Measurements from ENCODE around the gene CC2D2B.
"Not testable (repeated sequence)": the region's sequence is repeated elsewhere in the genome, so short reads cannot be mapped to it uniquely, and the experiment has no call there.

Gene CC2D2B

GRCh38 chr10:96017191-96017687 is 109.5 kb downstream of the CC2D2B start:
- no peak for DNase-seq (ENCODE audit: low read depth in 2 of 2)

- no peak for DNase-seq (ENCODE audit: low read depth in 2 of 2)
These were observed 113.6 kb downstream of the CC2D2B start for GRCh38 chr10:96021332-96021731.

GRCh38 chr10:96022739-96023138 is 115.0 kb downstream of the CC2D2B start:
- no peak for DNase-seq (ENCODE audit: low read depth in 2 of 2)

DNA sequence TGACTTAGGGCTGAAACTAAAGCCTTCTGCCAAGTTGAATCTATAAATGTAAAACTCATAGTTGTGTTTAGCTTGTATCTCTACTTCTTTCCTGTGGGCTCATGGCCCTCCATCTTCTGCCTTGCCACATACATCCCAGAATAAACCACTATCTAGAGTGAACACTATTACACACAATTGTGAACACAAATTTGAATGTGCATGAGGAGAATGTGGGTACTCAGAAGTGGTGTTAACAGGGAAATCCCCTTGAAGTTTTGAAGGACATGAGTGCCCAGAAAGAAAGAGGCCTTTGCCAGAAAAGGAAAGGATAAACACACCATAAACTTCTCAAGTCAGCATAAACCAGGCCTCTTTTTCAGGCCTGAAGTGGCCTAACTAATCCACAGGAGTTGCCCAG is 115.4 kb downstream of the CC2D2B start:
- no peak for DNase-seq (ENCODE audit: low read depth in 2 of 2)

DNA sequence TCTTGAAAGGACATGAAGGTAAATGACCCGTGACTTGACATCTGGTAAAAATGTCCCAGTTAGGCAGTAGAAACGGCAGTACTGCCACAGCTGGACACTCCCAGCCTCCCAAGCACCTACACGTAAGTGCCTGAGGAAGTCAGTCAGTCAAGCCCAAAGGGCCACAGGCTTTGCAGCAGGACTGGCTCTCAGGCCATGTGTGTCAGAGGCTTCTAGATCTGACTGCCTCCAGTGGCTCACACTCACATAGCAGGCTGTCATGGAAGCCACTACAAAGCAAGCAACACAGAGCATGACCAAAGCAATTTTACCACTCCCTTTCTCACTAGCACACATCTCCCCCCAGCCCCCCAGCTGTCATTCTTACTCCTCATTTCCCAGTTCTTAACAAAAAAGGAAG is 117.8 kb downstream of the CC2D2B start:
- DNase-seq (ENCODE audit: low read depth in 2 of 2) = no peak

GRCh38 chr10:96034625-96035024 is 126.8 kb downstream of the CC2D2B start:
- no peak for DNase-seq (ENCODE audit: low read depth in 2 of 2)

DNA sequence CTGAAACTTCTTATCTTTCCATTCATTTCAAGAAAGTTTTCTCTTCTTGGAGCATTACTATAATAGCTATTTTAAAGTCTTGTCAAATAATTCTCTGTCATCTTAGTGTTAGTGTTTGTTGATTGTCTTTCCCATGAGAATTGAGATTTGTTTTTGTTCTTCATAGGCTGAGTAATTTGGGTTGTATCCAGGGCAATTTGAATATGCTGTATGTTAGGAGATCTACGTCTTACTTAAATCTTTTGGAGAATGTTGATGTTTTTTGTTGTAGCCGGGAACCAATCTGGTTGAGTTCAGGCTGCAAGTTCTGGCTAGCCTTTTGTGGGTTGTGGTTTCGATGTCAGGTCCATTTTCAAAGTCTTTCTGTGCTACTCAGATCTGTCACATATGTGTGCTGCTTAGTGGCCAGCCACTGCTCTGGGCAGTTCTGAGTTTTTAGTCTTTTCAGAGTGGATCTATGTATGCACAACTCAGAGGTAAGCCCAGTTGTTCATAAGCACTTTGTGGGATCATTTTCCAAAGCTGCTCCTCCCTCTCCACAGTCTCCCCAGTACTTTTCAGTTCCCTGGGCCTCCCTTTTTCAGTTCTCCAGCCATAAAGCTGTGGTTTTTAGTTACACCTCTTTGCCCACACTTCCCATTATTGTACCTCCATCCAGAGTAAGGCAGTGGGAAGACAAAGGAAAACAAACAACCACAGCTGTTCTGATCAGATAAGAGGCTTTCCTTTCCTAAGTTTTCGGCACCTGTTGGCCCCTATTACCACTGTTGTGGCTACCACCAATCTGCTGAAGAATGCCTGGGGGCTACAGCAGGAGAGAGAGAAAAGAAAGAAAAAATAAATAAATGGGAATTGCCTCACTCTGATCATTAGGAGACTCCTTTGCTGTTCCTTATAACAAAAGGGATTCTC is 131.0 kb downstream of the CC2D2B start:
- no peak for DNase-seq (ENCODE audit: low read depth in 2 of 2)

DNA sequence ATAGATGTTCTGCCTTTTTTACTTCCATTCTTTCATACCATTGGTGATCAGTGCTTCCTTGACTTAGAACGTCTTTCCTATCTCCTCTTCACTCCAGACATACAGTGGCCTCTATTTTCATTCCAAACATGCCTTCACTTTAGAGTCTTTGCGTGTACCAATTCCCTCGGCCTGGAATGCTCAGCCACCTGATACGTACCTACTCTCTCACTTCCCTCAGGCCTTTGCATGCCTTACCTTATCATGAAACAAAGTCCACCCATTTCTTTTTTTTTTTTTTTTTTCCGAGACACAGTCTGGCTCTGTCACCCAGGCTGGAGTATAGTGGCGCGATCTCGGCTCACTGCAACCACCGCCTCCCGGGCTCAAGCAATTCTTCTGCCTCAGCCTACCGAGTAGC is 133.4 kb downstream of the CC2D2B start:
- DNase-seq (ENCODE audit: low read depth in 2 of 2) = no peak

GRCh38 chr10:96043033-96043892 is 135.5 kb downstream of the CC2D2B start, which contains the start of gene CCNJ:
Gene CCNJ (plus strand): TSS chr10:96043583. CDS start chr10:96044394, 811 bp downstream.
- peak; percentile 66 for DNase-seq (ENCODE audit: low read depth in 2 of 2)

- DNase-seq (ENCODE audit: low read depth in 2 of 2) = peak; percentile 7 to 26
These were observed 136.3 kb downstream of the CC2D2B start for GRCh38 chr10:96043893-96044715.

GRCh38 chr10:96044736-96045135 is 137.0 kb downstream of the CC2D2B start:
- no peak for DNase-seq (ENCODE audit: low read depth in 2 of 2)

DNA sequence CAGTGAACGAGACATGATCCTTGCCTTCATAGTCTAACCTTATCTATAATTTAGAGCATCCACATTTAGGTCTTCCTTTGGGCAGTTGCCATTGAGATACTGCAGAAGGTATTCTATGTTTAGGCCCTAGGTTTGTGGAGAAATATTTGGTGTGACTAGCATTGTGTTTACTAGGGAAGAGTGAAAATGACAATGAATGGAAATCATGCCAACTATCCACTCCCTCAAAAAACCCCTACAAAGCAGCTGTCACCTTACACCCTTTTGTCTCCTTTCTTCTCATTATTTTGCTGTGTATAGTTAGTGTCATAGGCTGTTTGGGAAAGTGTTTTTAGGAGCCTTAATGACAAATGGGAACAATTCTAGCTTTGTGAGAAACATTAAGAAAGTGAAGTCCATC is 138.8 kb downstream of the CC2D2B start:
- DNase-seq (ENCODE audit: low read depth in 2 of 2) = no peak

DNA sequence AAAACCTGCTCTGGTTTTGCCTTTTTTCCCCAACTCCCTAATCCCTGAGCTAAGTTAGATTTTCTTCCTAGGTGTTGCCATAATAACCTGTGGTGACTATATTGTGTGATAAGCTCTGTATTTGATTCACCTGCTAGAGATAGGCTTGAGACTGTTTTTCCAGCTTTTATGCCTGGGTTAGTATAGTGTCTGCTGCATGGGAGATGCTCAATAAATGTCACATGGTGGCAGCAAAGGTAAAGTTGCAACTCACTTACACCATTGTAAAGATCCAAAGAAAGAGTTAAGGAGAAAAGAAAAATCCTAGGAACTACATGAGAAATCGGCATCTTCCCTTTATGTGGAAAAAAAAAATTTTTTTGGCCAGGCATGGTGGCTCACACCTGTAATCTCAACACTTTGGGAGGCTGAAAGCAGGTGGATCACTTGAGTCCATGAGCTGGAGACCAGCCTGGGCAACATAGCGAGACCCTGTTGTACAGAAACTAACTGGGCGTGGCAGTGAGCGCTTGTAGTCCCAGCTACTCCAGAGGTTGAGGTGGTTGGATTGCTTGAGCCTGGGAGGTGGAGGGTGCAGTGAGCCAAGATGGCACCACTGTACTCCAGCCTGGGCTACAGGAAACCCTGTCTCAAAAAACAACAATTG is 139.4 kb downstream of the CC2D2B start:
- no peak for DNase-seq (ENCODE audit: low read depth in 2 of 2)

- not testable (repeated sequence) for DNase-seq (ENCODE audit: low read depth in 2 of 2)
These were observed 140.2 kb downstream of the CC2D2B start for GRCh38 chr10:96047925-96048324.

DNA sequence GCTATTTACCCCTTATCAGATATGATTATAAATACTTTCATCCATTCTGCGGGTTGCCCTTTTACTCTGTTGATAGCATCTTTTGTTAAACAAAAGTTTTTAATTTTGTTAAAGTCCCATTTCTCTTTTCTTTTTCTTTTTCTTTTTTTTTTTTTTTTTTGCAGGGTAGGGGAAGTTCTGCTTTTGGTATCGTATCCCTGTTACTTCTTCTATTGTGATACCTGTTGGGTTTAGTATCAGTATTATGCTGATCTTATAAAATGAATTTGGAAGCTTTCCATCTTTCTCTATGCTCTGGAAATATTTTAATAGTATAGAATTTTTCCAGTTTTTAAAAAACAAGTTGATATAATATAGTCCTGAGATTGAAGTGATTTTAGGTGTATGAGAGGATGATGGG is 141.6 kb downstream of the CC2D2B start:
- DNase-seq (ENCODE audit: low read depth in 2 of 2) = no peak

GRCh38 chr10:96053985-96054384 is 146.2 kb downstream of the CC2D2B start:
- no peak for DNase-seq (ENCODE audit: low read depth in 2 of 2)

GRCh38 chr10:96056787-96057186 is 149.0 kb downstream of the CC2D2B start:
- no peak for DNase-seq (ENCODE audit: low read depth in 2 of 2)

DNA sequence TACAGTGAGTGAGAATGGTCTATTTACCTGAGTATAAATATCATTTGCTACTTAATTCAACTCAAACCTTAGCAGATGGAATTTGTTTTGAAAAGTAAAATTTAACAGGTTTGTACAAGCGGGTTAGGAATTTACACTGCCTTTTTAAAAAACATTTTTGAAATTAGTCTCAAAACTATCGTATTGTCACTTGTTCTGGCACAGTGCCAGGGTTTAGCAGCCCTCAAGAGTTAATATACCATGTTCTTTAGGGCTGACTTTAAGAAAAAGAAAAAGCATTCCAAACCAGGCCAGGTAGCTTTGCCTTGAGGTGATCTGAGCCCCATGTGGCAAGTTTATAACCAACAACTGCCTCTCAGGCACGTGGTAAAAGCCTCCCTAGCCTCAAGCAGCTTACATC is 153.5 kb downstream of the CC2D2B start:
- no peak for DNase-seq (ENCODE audit: low read depth in 2 of 2)

GRCh38 chr10:96072674-96073073 is 164.9 kb downstream of the CC2D2B start:
- no peak for DNase-seq (ENCODE audit: low read depth in 2 of 2)

DNA sequence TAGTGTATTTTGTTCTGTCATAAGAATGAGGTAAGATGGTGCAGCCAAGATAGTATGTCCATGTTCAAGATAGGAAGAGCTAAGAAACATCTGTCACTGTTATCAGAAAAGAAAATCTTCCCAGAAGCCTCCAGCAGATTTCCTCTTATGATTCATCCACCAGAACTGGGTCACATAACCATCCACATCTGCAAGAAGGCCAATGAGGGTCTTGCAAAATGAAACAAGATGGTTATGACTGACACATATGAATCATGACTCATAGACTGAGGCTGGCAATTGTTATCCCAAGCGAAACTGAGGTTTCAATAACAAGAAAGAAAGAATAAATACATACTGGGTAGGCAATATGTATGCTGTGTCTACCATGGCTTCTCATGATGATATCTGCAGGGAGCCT is 165.9 kb downstream of the CC2D2B start:
- DNase-seq (ENCODE audit: low read depth in 2 of 2) = no peak

- no peak for DNase-seq (ENCODE audit: low read depth in 2 of 2)
These were observed 167.0 kb downstream of the CC2D2B start for GRCh38 chr10:96074776-96075175.
